ENCODE data around the gene CNKSR3.

CNKSR3 gene

DNA sequence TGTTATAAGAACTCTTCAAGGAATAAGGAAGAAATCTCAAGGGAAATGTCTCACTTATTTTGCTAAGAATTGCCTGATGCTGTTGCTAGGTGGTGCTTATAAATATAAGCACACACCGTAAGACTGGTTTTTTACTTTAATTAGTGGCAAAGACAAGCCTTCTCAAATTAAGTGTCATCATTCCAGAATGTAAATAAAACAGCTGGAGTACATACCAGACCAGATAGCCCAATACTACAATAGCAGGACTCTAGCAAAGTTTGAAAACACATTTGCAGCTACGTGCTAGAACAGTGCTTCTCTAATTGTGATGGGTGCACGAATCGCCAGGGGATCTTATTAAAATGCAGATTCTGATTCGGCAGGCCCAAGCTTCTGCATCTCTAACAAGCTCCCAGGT lies 6.8 kb downstream of the CNKSR3 start:
- no peak for DNase-seq (ENCODE audit: low read depth in 1 of 2, low spot score in 1 of 2)

- DNase-seq (ENCODE audit: low read depth in 1 of 2, low spot score in 1 of 2) = no peak
These were observed 7.9 kb downstream of the CNKSR3 start for GRCh38 chr6:154502553-154502952.

GRCh38 chr6:154501578-154501868 lies 9.0 kb downstream of the CNKSR3 start:
- no peak for DNase-seq (ENCODE audit: low read depth in 1 of 2, low spot score in 1 of 2)

GRCh38 chr6:154500769-154501577 lies 9.5 kb downstream of the CNKSR3 start:
- DNase-seq (ENCODE audit: low read depth in 1 of 2, low spot score in 1 of 2) = no peak

- no peak for DNase-seq (ENCODE audit: low read depth in 1 of 2, low spot score in 1 of 2)
These were observed 10.5 kb downstream of the CNKSR3 start for GRCh38 chr6:154499855-154500589.

DNA sequence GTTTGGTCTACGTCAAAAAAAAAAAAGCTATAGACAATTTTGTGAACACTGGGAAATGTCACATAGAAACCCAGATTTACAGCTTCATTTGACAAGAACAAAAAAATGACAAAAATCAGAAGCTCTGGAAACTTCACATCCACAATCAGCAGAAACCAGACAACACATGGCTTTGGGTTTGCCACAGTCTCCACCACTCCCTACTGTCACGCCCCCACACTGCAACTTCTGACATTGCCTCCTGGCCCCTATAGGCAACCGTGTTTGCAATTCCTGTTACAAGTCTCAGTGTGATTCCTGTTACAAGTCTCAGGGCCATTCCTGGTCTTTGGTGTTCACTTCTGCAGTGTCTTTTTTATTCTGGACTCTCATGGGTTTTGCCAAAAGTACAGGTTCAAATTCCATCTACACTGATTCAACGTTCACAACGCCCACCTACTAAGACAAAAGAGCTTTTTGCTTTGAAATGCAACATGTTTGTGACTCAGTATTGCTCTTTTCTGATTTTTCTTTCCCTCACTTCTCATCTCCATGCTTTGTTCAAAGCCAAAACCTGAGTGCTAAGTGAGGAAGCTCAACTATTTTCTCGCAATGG lies 12.0 kb downstream of the CNKSR3 start:
- no peak for DNase-seq (ENCODE audit: low read depth in 1 of 2, low spot score in 1 of 2)

DNA sequence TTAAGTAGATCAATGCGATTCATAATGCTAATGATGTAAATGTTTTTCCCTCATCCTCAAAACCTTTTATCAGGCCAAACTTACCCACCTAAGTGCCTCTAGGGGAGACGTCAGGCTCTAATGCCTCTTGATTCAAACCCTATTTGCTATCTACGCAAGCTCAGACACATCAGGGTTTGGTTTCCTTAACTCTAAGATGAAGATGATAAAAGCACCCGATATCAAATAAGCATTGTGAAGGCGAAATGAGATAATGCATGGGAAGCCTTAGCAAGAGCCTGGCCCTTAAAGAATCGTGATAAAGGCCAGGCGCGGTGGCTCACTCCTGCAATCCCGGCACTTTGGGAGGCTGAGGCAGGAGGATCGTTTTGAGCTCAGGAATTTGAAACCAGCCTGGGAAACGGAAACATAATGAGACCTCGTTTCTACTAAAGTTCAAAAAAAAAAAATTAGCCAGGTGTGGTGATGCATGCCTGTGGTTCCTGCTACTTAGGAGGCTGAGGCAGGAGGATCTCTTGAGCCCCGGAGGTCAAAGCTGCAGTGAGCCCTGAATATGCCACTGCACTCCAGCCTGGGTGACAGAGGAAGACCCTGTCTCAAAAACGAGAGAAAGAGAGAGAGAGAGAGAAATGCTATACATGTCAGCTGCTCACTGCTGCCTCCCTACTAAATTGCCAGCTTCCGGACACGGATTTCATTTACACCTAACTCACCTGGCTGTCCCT lies 13.5 kb downstream of the CNKSR3 start:
- DNase-seq (ENCODE audit: low read depth in 1 of 2, low spot score in 1 of 2) = no peak

- DNase-seq (ENCODE audit: low read depth in 1 of 2, low spot score in 1 of 2) = no peak
These were observed 14.3 kb downstream of the CNKSR3 start for GRCh38 chr6:154496186-154496585.

DNA sequence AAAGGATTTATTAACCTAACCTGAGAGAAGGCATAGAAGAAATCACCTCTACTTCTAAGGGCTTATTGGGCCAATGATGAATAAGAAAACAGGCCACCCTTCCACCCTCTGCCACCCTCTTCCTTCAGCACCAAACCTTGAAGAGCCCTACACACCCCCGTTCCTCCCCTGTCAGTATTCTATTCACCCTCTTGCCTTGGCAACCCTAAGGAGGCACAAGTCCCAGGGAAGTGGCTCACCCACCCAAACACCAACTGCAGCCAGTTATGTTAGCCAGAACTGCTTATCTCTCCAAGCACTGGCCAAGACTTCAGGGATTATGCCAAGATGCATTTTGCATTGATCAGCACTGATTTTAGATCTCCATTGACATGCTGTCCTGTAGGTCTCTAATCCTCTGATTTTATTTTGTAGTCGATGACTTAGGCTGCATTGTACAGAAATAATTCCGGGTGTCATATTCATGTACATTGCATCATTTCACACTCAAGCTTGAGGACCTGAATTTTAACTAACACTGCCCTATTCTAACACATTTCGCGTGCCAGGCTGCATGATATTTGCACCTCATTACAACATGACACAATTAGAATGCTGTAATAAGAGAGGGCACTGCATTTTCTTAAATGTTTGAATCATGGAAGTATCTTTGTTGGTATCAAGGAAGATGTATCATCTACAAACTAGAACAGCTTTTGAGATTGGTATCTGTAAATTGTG lies 15.7 kb downstream of the CNKSR3 start:
- DNase-seq (ENCODE audit: low read depth in 1 of 2, low spot score in 1 of 2) = no peak

DNA sequence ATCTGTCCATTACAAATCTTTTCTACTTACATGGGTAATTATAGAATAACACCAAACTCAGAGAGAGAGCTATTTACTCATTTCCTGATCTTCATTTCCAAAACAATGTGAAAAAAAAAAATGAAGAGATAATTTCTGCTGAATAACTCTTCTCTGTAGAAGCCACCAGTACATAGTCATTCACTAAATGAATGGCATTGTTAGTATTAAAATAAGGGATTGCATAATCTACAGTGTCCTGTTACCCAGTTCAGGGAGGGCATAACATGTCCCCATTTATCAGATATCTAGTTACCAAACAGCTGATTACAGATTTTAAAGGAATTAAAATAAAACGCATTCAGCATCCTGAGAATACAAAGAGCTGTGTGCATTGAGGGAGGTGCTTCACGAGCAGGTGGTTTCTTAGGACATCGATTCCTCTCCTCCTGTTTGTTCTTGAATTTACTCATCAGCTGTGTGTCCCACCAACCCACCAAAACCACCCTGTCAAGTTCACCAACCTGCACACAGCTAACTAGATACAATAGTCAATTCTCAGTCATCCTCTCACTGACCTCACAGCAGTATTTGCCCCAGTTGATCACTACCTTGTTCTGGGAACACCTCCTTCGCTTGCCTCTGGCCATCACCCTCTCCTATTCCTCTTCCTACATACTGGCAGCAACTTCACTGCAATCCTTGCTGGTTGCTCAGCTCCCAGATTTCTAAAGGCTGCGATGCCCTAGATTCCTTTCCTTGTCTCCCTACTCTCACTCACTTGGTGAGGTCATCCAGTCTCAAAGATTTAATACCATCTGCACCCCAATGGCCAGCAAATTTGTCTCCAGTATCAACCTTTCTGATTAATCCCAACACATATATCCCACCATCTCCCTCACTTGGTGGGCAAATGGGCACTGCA lies 18.7 kb downstream of the CNKSR3 start:
- no peak for DNase-seq (ENCODE audit: low read depth in 1 of 2, low spot score in 1 of 2)

- DNase-seq (ENCODE audit: low read depth in 1 of 2, low spot score in 1 of 2) = no peak
These were observed 20.7 kb downstream of the CNKSR3 start for GRCh38 chr6:154489822-154490221.

DNA sequence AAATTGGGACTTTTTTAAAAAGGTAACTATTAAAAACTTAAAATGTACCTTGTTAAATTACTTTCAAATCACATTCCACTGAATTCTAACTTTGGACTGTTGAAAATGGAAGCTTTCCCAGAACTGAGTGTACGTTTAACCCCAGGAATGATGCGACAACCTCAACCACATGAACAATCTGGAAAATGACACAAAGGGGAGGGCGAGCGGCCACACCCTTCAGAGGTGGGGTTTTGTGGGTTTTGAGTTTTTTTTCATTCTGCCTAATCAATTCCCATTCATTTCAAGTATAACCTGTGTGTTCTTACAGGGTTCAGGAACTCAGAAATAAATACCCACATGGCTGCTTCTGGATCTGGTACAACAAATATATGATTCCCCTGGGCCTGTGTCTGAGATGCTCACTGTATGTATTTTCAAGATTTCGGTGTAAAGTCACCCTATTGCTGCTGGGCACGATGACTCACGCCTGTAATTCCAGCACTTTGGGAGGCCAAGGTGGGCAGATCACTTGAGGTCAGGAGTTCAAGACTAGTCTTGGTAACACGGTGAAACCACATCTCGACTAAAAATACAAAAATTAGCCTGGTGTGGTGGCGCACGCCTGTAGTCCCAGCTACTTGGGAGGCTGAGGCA lies 21.6 kb downstream of the CNKSR3 start:
- DNase-seq (ENCODE audit: low read depth in 1 of 2, low spot score in 1 of 2) = no peak

GRCh38 chr6:154488248-154488593 lies 22.3 kb downstream of the CNKSR3 start:
- no peak for DNase-seq (ENCODE audit: low read depth in 1 of 2, low spot score in 1 of 2)

GRCh38 chr6:154487367-154488247 lies 22.9 kb downstream of the CNKSR3 start:
- DNase-seq (ENCODE audit: low read depth in 1 of 2, low spot score in 1 of 2) = no peak

DNA sequence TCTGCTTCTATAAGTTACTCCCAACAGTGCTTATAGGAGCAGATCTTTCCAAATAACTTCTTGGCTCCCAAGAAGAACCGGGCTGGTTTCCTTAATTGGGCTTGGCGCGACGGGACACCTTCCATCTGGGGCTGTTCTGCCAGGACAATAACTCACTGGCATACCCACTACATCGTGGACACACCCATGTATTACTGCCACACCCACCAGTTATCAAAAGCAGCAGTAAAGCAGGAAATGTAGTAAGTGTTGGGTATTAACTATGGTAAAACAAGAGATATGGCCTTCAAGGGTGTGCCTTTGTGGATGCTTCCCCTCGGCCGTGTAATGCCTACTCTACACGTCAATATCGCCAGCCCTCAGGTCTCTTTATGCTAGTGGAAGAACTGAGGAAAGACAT lies 24.7 kb downstream of the CNKSR3 start:
- DNase-seq (ENCODE audit: low read depth in 1 of 2, low spot score in 1 of 2) = no peak

DNA sequence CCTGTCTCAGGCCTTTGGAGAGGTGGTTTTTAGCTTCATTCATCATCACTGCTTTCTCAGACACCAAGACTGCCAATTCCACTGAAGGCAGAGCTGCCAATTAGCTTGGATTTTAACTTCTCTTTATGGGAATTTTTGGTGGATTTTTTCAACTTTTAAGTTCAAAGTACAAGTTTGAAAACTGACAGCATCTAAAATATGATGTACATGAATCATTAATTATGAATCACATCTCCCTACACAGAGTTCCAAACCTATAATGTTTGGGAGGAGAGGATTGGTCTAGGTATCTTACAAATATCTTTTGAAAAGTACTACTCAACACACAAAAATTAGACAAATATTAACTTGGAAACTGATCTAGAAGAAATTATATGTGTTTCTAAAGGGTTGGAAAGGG lies 25.5 kb downstream of the CNKSR3 start:
- no peak for DNase-seq (ENCODE audit: low read depth in 1 of 2, low spot score in 1 of 2)

GRCh38 chr6:154482858-154483257 lies 27.6 kb downstream of the CNKSR3 start:
- no peak for DNase-seq (ENCODE audit: low read depth in 1 of 2, low spot score in 1 of 2)

- DNase-seq (ENCODE audit: low read depth in 1 of 2, low spot score in 1 of 2) = no peak
These were observed 28.9 kb downstream of the CNKSR3 start for GRCh38 chr6:154481521-154482013.
